Stimulated activated naive CD8-positive, alpha-beta T cell treated with anti-CD3 and anti-CD28 coated beads, Interleukin-15, amount 100 ng/mL, for 72 hours (primary cell): Measurements from ENCODE around the gene PGA4.
A peak's percentile ranks its signal among the peaks of the same experiment; 100 is the strongest.
"Not testable (repeated sequence)": the region's sequence is repeated elsewhere in the genome, so short reads cannot be mapped to it uniquely, and the experiment has no call there.

Experiments
- ATAC-seq: fragments of 150-1000 bp; cut with Tn5 transposase; 2 replicates; pipeline ENCODE4 v1.10.0; 2021; ENCODE audit warnings: mild to moderate bottlenecking, moderate library complexity
- DNase-seq, 2 donors: peaks; one replicate each; pipeline ENCODE4 v3.0.0; 2021 to 2022
- H3K27ac Mint-ChIP-seq, 2 donors: one replicate each; pipeline ENCODE4 v1.8.0; 2022; ENCODE audit warnings: mild to moderate bottlenecking in 2 of 2, mixed read lengths in 2 of 2, moderate library complexity in 2 of 2
- H3K27me3 Mint-ChIP-seq: one replicate; pipeline ENCODE4 v1.8.0; 2022; ENCODE audit warnings: mixed read lengths
- H3K4me1 Mint-ChIP-seq: one replicate; pipeline ENCODE4 v1.8.0; 2022; ENCODE audit warnings: mild to moderate bottlenecking, mixed read lengths
- H3K4me3 Mint-ChIP-seq, 2 donors: one replicate each; pipeline ENCODE4 v1.8.0; 2022; ENCODE audit warnings: mild to moderate bottlenecking in 2 of 2, mixed read lengths in 2 of 2, moderate library complexity in 1 of 2
- H3K9me3 Mint-ChIP-seq, 2 donors: one replicate each; pipeline ENCODE4 v1.8.0; 2022; ENCODE audit warnings: mixed read lengths in 2 of 2

Gene PGA4

GRCh38 chr11:61195719-61196118, 26.4 kb upstream of the PGA4 start:
- ATAC-seq: no peak
- H3K27ac Mint-ChIP-seq: no peak overlapping the region
- peaks cover 8% of the 10 kb centered on the region for H3K27me3 Mint-ChIP-seq
- peaks cover 0 to 6% of the 10 kb centered on the region in 2 donors for H3K9me3 Mint-ChIP-seq
- H3K4me1 Mint-ChIP-seq: no peaks in the 10 kb centered on the region
- H3K4me3 Mint-ChIP-seq: no peak overlapping the region
- DNase-seq: no peak

- peaks cover 25% of the 10 kb centered on the region for H3K27me3 Mint-ChIP-seq
- H3K9me3 Mint-ChIP-seq: peaks cover 0 to 6% of the 10 kb centered on the region in 2 donors
- H3K4me3 Mint-ChIP-seq: no peak overlapping the region
- no peak for DNase-seq
- H3K4me1 Mint-ChIP-seq: no peaks in the 10 kb centered on the region
- ATAC-seq: no peak
- no peak overlapping the region for H3K27ac Mint-ChIP-seq
Observed at GRCh38 chr11:61198361-61198760, 23.8 kb upstream of the PGA4 start.

- H3K27ac Mint-ChIP-seq: no peak overlapping the region
- ATAC-seq (no peak), DNase-seq (no peak)
- peaks cover 19% of the 10 kb centered on the region for H3K27me3 Mint-ChIP-seq
- no peaks in the 10 kb centered on the region for H3K4me1 Mint-ChIP-seq
- peaks cover 0 to 6% of the 10 kb centered on the region in 2 donors for H3K9me3 Mint-ChIP-seq
- no peak overlapping the region for H3K4me3 Mint-ChIP-seq
Observed at GRCh38 chr11:61198948-61199523, 23.1 kb upstream of the PGA4 start.

GRCh38 chr11:61201476-61201875, 20.7 kb upstream of the PGA4 start:
- Mint-ChIP-seq H3K27ac (peak overlapping the region in 1 of 2 donors; percentile 19), H3K4me3 (no peak overlapping the region), H3K4me1 (no peaks in the 10 kb centered on the region), H3K9me3 (peaks cover 0 to 6% of the 10 kb centered on the region in 2 donors), H3K27me3 (peaks cover 17% of the 10 kb centered on the region)
- ATAC-seq (no peak), DNase-seq (no peak)

GRCh38 chr11:61202950-61203746, 19.0 kb upstream of the PGA4 start, which contains the start of gene PGA3:
Gene PGA3 (plus strand): TSS chr11:61203515. CDS start chr11:61203565, 50 bp downstream.
- peaks cover 17% of the 10 kb centered on the region for H3K27me3 Mint-ChIP-seq
- DNase-seq, H3K4me3 Mint-ChIP-seq, H3K4me1 Mint-ChIP-seq, H3K9me3 Mint-ChIP-seq, H3K27ac Mint-ChIP-seq, ATAC-seq: not testable (repeated sequence)

- DNase-seq, H3K27ac Mint-ChIP-seq, H3K9me3 Mint-ChIP-seq, H3K4me3 Mint-ChIP-seq, ATAC-seq, H3K4me1 Mint-ChIP-seq: not testable (repeated sequence)
- peaks cover 17% of the 10 kb centered on the region for H3K27me3 Mint-ChIP-seq
Observed at GRCh38 chr11:61203873-61204272, 18.3 kb upstream of the PGA4 start.

GRCh38 chr11:61204502-61205059, 17.6 kb upstream of the PGA4 start:
- not testable (repeated sequence) for ATAC-seq, H3K9me3 Mint-ChIP-seq, DNase-seq, H3K4me1 Mint-ChIP-seq, H3K27ac Mint-ChIP-seq, H3K4me3 Mint-ChIP-seq
- peaks cover 17% of the 10 kb centered on the region for H3K27me3 Mint-ChIP-seq

GRCh38 chr11:61207636-61208310, 14.4 kb upstream of the PGA4 start:
- ATAC-seq, H3K4me3 Mint-ChIP-seq, H3K4me1 Mint-ChIP-seq, H3K27ac Mint-ChIP-seq, H3K9me3 Mint-ChIP-seq, H3K27me3 Mint-ChIP-seq, DNase-seq: not testable (repeated sequence)

GRCh38 chr11:61210629-61211028, 11.5 kb upstream of the PGA4 start:
- not testable (repeated sequence) for H3K4me3 Mint-ChIP-seq

GRCh38 chr11:61211327-61211952, 10.7 kb upstream of the PGA4 start:
- ATAC-seq, H3K4me1 Mint-ChIP-seq, DNase-seq, H3K27ac Mint-ChIP-seq, H3K9me3 Mint-ChIP-seq, H3K4me3 Mint-ChIP-seq, H3K27me3 Mint-ChIP-seq: not testable (repeated sequence)

More at GRCh38 chr11:61210629-61211028, 11.5 kb upstream of the PGA4 start:
- not testable (repeated sequence) for H3K9me3 Mint-ChIP-seq, H3K27ac Mint-ChIP-seq, H3K27me3 Mint-ChIP-seq, ATAC-seq, H3K4me1 Mint-ChIP-seq, DNase-seq

- H3K4me1 Mint-ChIP-seq, H3K9me3 Mint-ChIP-seq, ATAC-seq, H3K27me3 Mint-ChIP-seq, H3K27ac Mint-ChIP-seq, H3K4me3 Mint-ChIP-seq, DNase-seq: not testable (repeated sequence)
Observed at GRCh38 chr11:61212202-61212601, 9.9 kb upstream of the PGA4 start.

- H3K27me3 Mint-ChIP-seq, H3K9me3 Mint-ChIP-seq, DNase-seq, H3K27ac Mint-ChIP-seq, H3K4me1 Mint-ChIP-seq, H3K4me3 Mint-ChIP-seq, ATAC-seq: not testable (repeated sequence)
Observed at GRCh38 chr11:61213711-61214324, 8.3 kb upstream of the PGA4 start.

GRCh38 chr11:61218306-61218705, 3.8 kb upstream of the PGA4 start:
- not testable (repeated sequence) for H3K27me3 Mint-ChIP-seq, H3K4me3 Mint-ChIP-seq, H3K27ac Mint-ChIP-seq, H3K9me3 Mint-ChIP-seq, DNase-seq, ATAC-seq, H3K4me1 Mint-ChIP-seq

- H3K27ac Mint-ChIP-seq, H3K4me3 Mint-ChIP-seq, ATAC-seq, H3K4me1 Mint-ChIP-seq, H3K27me3 Mint-ChIP-seq, DNase-seq, H3K9me3 Mint-ChIP-seq: not testable (repeated sequence)
Observed at GRCh38 chr11:61219016-61219415, 3.1 kb upstream of the PGA4 start.

- not testable (repeated sequence) for H3K9me3 Mint-ChIP-seq, H3K4me1 Mint-ChIP-seq, H3K27ac Mint-ChIP-seq, DNase-seq, ATAC-seq, H3K4me3 Mint-ChIP-seq, H3K27me3 Mint-ChIP-seq
Observed at GRCh38 chr11:61222692-61223091, 545 bp downstream of the PGA4 start.
